HL-60 (cell line): ENCODE data around the gene IQGAP2.

Source experiments
- CTCF ChIP-seq: IDR thresholded peaks from one replicate; pipeline ENCODE4 v1.5.1; 2011; ENCODE audit warnings: low read length, control low read depth, inconsistent platforms; ENCODE audit not compliant: insufficient read depth
- GABPA ChIP-seq: IDR thresholded peaks from 2 replicates; pipeline ENCODE4 v1.6.1; 2012; ENCODE audit warnings: low read depth
- REST ChIP-seq: IDR thresholded peaks from 2 replicates; pipeline ENCODE4 v1.6.1; 2012; ENCODE audit warnings: low read depth; ENCODE audit not compliant: insufficient replicate concordance

- TF ChIP-seq CTCF = no peak
- TF ChIP-seq GABPA = no peak
- TF ChIP-seq REST = no peak
Observed at GRCh38 chr5:76717222-76718083, 314.4 kb downstream of the IQGAP2 start.
